ENCODE data around the gene MAL.

The MAL gene

DNA sequence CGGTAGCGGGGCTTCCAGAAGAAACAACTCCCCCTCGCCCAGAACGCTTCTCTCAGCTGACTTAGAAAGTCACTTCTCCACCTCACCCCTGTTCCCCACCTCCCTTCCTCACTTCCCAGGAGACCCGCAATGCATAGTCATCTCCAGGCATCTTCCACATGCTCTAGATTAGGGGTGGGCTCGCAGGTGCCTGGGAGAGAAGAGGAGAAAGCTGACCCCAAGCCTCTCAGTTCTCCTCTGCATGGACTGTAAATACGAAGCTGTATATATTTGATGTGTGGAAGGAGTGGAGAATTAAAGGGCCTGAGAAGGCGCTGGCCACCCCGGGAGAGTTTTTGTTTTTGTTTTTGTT, 1.8 kb downstream of the MAL start:
- H3K9me3 ChIP-seq (ENCODE audit: insufficient read depth, low read depth, low read length) = no peaks in the 10 kb centered on the region
- no peaks in the 10 kb centered on the region for H3K36me3 ChIP-seq (ENCODE audit: insufficient read depth, low read depth, low read length)
- H3K27ac ChIP-seq (ENCODE audit: low read length) = no peak overlapping the region
- H3K9ac ChIP-seq (ENCODE audit: low read depth, low read length) = no peak overlapping the region
- H3K4me3 ChIP-seq (ENCODE audit: low read length) = peak overlapping the region; percentile 46; the same call in 1 of the 2 replicates
- peaks cover 4% of the 10 kb centered on the region for H3K4me1 ChIP-seq (ENCODE audit: insufficient read depth, low read length)
- H3K27me3 ChIP-seq (ENCODE audit: insufficient read depth, low read length) = peaks cover 100% of the 10 kb centered on the region

GRCh38 chr2:95029898-95030341, 4.4 kb downstream of the MAL start:
- Histone ChIP-seq H3K9ac (ENCODE audit: low read depth, low read length) (no peak overlapping the region), H3K4me3 (ENCODE audit: low read length) (no peak overlapping the region), H3K4me1 (ENCODE audit: insufficient read depth, low read length) (peaks cover 4% of the 10 kb centered on the region), H3K36me3 (ENCODE audit: insufficient read depth, low read depth, low read length) (no peaks in the 10 kb centered on the region), H3K27me3 (ENCODE audit: insufficient read depth, low read length) (peaks cover 86% of the 10 kb centered on the region), H3K27ac (ENCODE audit: low read length) (no peak overlapping the region), H3K9me3 (ENCODE audit: insufficient read depth, low read depth, low read length) (no peaks in the 10 kb centered on the region)

DNA sequence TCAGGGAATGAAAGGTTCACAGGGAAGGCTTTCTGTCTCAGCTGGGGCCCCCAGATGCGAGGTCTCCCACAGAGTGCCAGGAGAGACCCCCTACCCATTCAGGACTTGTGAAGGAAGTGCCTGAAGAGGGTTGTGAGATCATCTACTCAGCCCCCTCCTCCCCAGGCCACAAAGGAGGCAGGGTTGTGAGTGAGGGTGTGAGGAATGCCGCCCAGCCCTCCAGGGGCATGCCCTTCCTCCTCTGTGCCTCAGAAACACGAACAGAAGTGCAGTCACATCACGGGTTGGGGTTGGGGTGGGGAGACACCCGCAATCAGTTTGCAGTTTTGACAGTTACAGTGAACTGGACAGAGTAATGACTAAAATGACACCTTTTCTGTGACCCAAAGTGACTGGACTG, 5.0 kb downstream of the MAL start:
- Histone ChIP-seq H3K36me3 (ENCODE audit: insufficient read depth, low read depth, low read length) (no peaks in the 10 kb centered on the region), H3K27me3 (ENCODE audit: insufficient read depth, low read length) (peaks cover 85% of the 10 kb centered on the region), H3K4me1 (ENCODE audit: insufficient read depth, low read length) (peaks cover 4% of the 10 kb centered on the region), H3K27ac (ENCODE audit: low read length) (no peak overlapping the region), H3K4me3 (ENCODE audit: low read length) (no peak overlapping the region), H3K9ac (ENCODE audit: low read depth, low read length) (no peak overlapping the region), H3K9me3 (ENCODE audit: insufficient read depth, low read depth, low read length) (no peaks in the 10 kb centered on the region)

- Histone ChIP-seq H3K27ac (ENCODE audit: low read length) (no peak overlapping the region), H3K27me3 (ENCODE audit: insufficient read depth, low read length) (peaks cover 78% of the 10 kb centered on the region), H3K9ac (ENCODE audit: low read depth, low read length) (no peak overlapping the region), H3K4me3 (ENCODE audit: low read length) (no peak overlapping the region), H3K4me1 (ENCODE audit: insufficient read depth, low read length) (peaks cover 4% of the 10 kb centered on the region), H3K36me3 (ENCODE audit: insufficient read depth, low read depth, low read length) (no peaks in the 10 kb centered on the region), H3K9me3 (ENCODE audit: insufficient read depth, low read depth, low read length) (no peaks in the 10 kb centered on the region)
These were observed 5.7 kb downstream of the MAL start for GRCh38 chr2:95031076-95031725.

DNA sequence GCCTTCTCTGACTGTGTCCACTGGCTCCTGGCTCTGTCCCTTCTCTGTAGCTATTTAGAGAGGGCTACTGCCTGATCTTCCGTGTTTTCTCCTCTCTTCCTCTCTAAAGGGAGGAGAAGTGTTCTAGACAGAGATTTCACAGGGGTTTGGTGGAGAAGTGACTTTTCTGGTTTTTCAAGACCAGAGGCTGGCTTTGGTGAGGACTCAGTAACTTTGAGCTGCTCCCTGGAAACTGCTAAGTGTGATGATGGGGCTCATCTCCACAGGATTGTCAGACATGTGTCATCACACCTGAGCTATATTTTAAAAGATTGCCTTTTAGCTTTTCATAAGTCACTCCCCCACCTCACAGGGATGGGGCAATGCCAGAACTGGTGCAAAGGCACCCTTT, 6.2 kb downstream of the MAL start:
- no peaks in the 10 kb centered on the region for H3K36me3 ChIP-seq (ENCODE audit: insufficient read depth, low read depth, low read length)
- H3K27me3 ChIP-seq (ENCODE audit: insufficient read depth, low read length) = peaks cover 73% of the 10 kb centered on the region
- H3K9ac ChIP-seq (ENCODE audit: low read depth, low read length) = no peak overlapping the region
- H3K27ac ChIP-seq (ENCODE audit: low read length) = no peak overlapping the region
- H3K9me3 ChIP-seq (ENCODE audit: insufficient read depth, low read depth, low read length) = no peaks in the 10 kb centered on the region
- H3K4me3 ChIP-seq (ENCODE audit: low read length) = no peak overlapping the region
- peaks cover 3% of the 10 kb centered on the region for H3K4me1 ChIP-seq (ENCODE audit: insufficient read depth, low read length)

DNA sequence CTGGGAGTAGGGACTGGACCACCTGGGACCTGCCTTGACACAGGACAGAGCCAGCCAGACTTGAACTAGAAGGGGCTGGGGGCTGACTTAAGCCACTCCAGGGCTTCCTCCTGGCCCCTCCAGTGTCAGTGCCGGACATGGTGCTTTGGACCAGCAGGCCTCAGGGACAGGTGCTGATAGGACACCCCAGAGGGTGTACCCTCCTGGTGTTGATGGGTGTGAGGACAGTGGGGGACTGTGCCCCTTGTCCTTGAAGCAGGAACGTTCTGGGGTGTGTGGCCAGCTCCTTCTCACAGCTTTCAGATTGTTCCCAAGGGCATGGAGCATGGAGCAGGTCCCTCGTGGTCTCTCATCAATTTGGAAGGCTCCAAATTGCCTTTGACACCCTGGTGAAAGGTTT, 6.8 kb downstream of the MAL start:
- Histone ChIP-seq H3K4me1 (ENCODE audit: insufficient read depth, low read length) (no peaks in the 10 kb centered on the region; the same call in 1 of the 2 replicates), H3K27ac (ENCODE audit: low read length) (no peak overlapping the region), H3K4me3 (ENCODE audit: low read length) (no peak overlapping the region), H3K36me3 (ENCODE audit: insufficient read depth, low read depth, low read length) (no peaks in the 10 kb centered on the region), H3K9ac (ENCODE audit: low read depth, low read length) (no peak overlapping the region), H3K9me3 (ENCODE audit: insufficient read depth, low read depth, low read length) (no peaks in the 10 kb centered on the region), H3K27me3 (ENCODE audit: insufficient read depth, low read length) (peaks cover 67% of the 10 kb centered on the region)

GRCh38 chr2:95032868-95033603, 7.5 kb downstream of the MAL start:
- Histone ChIP-seq H3K4me3 (ENCODE audit: low read length) (no peak overlapping the region), H3K9ac (ENCODE audit: low read depth, low read length) (no peak overlapping the region), H3K4me1 (ENCODE audit: insufficient read depth, low read length) (no peaks in the 10 kb centered on the region; the same call in 1 of the 2 replicates), H3K27ac (ENCODE audit: low read length) (no peak overlapping the region), H3K9me3 (ENCODE audit: insufficient read depth, low read depth, low read length) (no peaks in the 10 kb centered on the region), H3K27me3 (ENCODE audit: insufficient read depth, low read length) (peaks cover 60% of the 10 kb centered on the region), H3K36me3 (ENCODE audit: insufficient read depth, low read depth, low read length) (no peaks in the 10 kb centered on the region)

DNA sequence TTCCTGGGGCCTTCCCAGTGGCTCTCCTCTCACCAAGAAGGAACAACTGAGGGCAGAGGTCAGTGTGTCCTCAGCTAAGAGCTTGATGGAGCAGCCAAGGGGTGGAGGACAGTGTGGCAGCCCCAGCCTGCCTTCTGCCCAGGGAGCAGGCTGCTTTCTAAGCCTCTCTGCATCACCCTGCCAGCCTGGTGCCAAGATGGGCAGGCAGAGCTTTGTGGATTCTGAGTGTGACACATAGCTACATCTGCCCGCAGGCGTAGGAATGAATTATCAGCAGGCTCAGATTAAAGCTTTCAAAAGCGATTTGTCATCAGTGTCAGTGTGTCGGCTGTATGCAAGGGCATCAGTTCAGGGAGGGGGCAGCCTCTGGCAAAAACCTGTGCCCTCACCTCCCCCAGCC, 8.7 kb downstream of the MAL start:
- H3K36me3 ChIP-seq (ENCODE audit: insufficient read depth, low read depth, low read length) = no peaks in the 10 kb centered on the region
- H3K9ac ChIP-seq (ENCODE audit: low read depth, low read length) = no peak overlapping the region
- no peak overlapping the region for H3K4me3 ChIP-seq (ENCODE audit: low read length)
- no peaks in the 10 kb centered on the region for H3K9me3 ChIP-seq (ENCODE audit: insufficient read depth, low read depth, low read length)
- H3K27me3 ChIP-seq (ENCODE audit: insufficient read depth, low read length) = peaks cover 48% of the 10 kb centered on the region
- H3K4me1 ChIP-seq (ENCODE audit: insufficient read depth, low read length) = no peaks in the 10 kb centered on the region; the same call in 1 of the 2 replicates
- no peak overlapping the region for H3K27ac ChIP-seq (ENCODE audit: low read length)

GRCh38 chr2:95034818-95035217, 9.3 kb downstream of the MAL start:
- no peak overlapping the region for H3K27ac ChIP-seq (ENCODE audit: low read length)
- H3K4me3 ChIP-seq (ENCODE audit: low read length) = no peak overlapping the region
- peaks cover 42% of the 10 kb centered on the region for H3K27me3 ChIP-seq (ENCODE audit: insufficient read depth, low read length)
- H3K36me3 ChIP-seq (ENCODE audit: insufficient read depth, low read depth, low read length) = no peaks in the 10 kb centered on the region
- no peak overlapping the region for H3K9ac ChIP-seq (ENCODE audit: low read depth, low read length)
- no peaks in the 10 kb centered on the region for H3K9me3 ChIP-seq (ENCODE audit: insufficient read depth, low read depth, low read length)
- no peaks in the 10 kb centered on the region; the same call in 1 of the 2 replicates for H3K4me1 ChIP-seq (ENCODE audit: insufficient read depth, low read length)

- Histone ChIP-seq H3K27me3 (ENCODE audit: insufficient read depth, low read length) (peaks cover 22% of the 10 kb centered on the region), H3K9ac (ENCODE audit: low read depth, low read length) (no peak overlapping the region), H3K36me3 (ENCODE audit: insufficient read depth, low read depth, low read length) (no peaks in the 10 kb centered on the region), H3K4me3 (ENCODE audit: low read length) (no peak overlapping the region), H3K4me1 (ENCODE audit: insufficient read depth, low read length) (no peaks in the 10 kb centered on the region), H3K27ac (ENCODE audit: low read length) (no peak overlapping the region), H3K9me3 (ENCODE audit: insufficient read depth, low read depth, low read length) (no peaks in the 10 kb centered on the region)
These were observed 11.3 kb downstream of the MAL start for GRCh38 chr2:95036596-95037383.

GRCh38 chr2:95037384-95037839, 11.9 kb downstream of the MAL start:
- Histone ChIP-seq H3K4me3 (ENCODE audit: low read length) (no peak overlapping the region), H3K4me1 (ENCODE audit: insufficient read depth, low read length) (no peaks in the 10 kb centered on the region), H3K27ac (ENCODE audit: low read length) (no peak overlapping the region), H3K9ac (ENCODE audit: low read depth, low read length) (no peak overlapping the region), H3K36me3 (ENCODE audit: insufficient read depth, low read depth, low read length) (no peaks in the 10 kb centered on the region), H3K27me3 (ENCODE audit: insufficient read depth, low read length) (peaks cover 16% of the 10 kb centered on the region), H3K9me3 (ENCODE audit: insufficient read depth, low read depth, low read length) (no peaks in the 10 kb centered on the region)

Data from iPS-20b (cell line).